Measurements from ENCODE around the gene GPN3. TPM values are rescaled to one million over a fixed set of nuclear protein-coding genes. Genes with fewer than 3 reads are reported as not detected.

The GPN3 gene
- total and polyA plus RNA-seq, 2 donors (not counting 1 experiment from before 2014, with no cell fraction given): 6.7 to 13.4 TPM

DNA sequence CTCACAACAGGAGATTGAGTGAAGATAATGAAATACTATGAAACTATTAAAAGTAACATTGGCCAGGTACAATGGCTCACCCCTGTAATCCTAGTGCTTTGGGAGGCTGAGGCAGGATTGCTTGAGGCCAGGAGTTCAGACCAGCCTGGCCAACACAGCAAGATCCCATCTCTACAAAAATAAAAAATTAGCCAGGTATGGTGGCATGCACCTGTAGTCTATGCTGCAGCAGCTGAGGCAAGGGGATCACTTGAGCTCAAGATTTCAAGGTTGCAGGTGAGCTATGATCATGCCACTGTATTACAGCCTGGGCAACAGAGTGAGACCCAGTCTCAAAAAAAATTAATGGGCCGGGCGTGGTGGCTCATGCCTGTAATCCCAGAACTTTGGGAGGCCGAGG lies 48.9 kb upstream of the GPN3 start:
- H3K4me3 Mint-ChIP-seq: no peak overlapping the region
- no peak overlapping the region for H3K27ac Mint-ChIP-seq
- H3K9me3 Mint-ChIP-seq (ENCODE audit: insufficient read depth): no peaks in the 10 kb centered on the region
- H3K27ac ChIP-seq (ENCODE audit: low read length in 2 of 2): no peak overlapping the region
- H3K9me3 ChIP-seq (ENCODE audit: control extremely low read depth in 1 of 3, control insufficient read depth in 2 of 3, insufficient read depth in 1 of 3, low read length in 2 of 3): no peaks in the 10 kb centered on the region
- no peaks in the 10 kb centered on the region for H3K27me3 Mint-ChIP-seq
- POLR2A ChIA-PET: no interaction called here
- intact Hi-C loops (cut with micrococcal nuclease): no loop called here
- H3K4me1 Mint-ChIP-seq: no peaks in the 10 kb centered on the region
- no peaks in the 10 kb centered on the region for H3K79me2 ChIP-seq (ENCODE audit: control insufficient read depth, insufficient read depth, low read length)
- no peak for ATAC-seq (ENCODE audit: low read depth)
- no peak overlapping the region for H2AFZ ChIP-seq (ENCODE audit: insufficient read depth, low read depth, low read length, poor library complexity, severe bottlenecking)
- H3K9ac ChIP-seq (ENCODE audit: low read length): no peak overlapping the region
- H3K36me3 ChIP-seq (replicated peaks in 1 of 2; ENCODE audit: control extremely low read depth in 1 of 2, control insufficient read depth in 1 of 2, extremely low read depth in 1 of 2, insufficient read depth in 2 of 2, low read length in 1 of 2): no peaks in the 10 kb centered on the region
- H3K4me3 ChIP-seq (ENCODE audit: control extremely low read depth in 1 of 5, extremely low read depth in 1 of 5, insufficient read depth in 1 of 5, low read depth in 2 of 5, low read length in 4 of 5): no peak overlapping the region
- no peaks in the 10 kb centered on the region for H3K27me3 ChIP-seq (replicated peaks in 1 of 4; ENCODE audit: control extremely low read depth in 1 of 4, control insufficient read depth in 3 of 4, insufficient read depth in 4 of 4, low read length in 3 of 4)
- WGBS (ENCODE audit: insufficient coverage): 96% methylated on average over 3 of the region's 3 CpGs
- no peak for DNase-seq
- no peaks in the 10 kb centered on the region for H4K20me1 ChIP-seq (ENCODE audit: control insufficient read depth, insufficient read depth, low read length, poor library complexity, severe bottlenecking)
- H3K4me1 ChIP-seq (ENCODE audit: control insufficient read depth in 2 of 2, insufficient read depth in 2 of 2, low read length in 2 of 2): no peaks in the 10 kb centered on the region
- no peak overlapping the region for H3K4me2 ChIP-seq (replicated peaks; ENCODE audit: low read depth, low read length, poor library complexity, severe bottlenecking)
- CTCF ChIA-PET: interaction anchor here (8.2 kb wide), 1 partner anchor 83 kb away, joined by 138 read pairs; no protein-coding TSS in a partner anchor
- no peak for TF ChIP-seq EZH2 (IDR thresholded peaks at IDR 0.05; ENCODE audit: borderline replicate concordance, insufficient read depth, low read depth, low read length, poor library complexity, severe bottlenecking)
- TF ChIP-seq, protein P1, sequence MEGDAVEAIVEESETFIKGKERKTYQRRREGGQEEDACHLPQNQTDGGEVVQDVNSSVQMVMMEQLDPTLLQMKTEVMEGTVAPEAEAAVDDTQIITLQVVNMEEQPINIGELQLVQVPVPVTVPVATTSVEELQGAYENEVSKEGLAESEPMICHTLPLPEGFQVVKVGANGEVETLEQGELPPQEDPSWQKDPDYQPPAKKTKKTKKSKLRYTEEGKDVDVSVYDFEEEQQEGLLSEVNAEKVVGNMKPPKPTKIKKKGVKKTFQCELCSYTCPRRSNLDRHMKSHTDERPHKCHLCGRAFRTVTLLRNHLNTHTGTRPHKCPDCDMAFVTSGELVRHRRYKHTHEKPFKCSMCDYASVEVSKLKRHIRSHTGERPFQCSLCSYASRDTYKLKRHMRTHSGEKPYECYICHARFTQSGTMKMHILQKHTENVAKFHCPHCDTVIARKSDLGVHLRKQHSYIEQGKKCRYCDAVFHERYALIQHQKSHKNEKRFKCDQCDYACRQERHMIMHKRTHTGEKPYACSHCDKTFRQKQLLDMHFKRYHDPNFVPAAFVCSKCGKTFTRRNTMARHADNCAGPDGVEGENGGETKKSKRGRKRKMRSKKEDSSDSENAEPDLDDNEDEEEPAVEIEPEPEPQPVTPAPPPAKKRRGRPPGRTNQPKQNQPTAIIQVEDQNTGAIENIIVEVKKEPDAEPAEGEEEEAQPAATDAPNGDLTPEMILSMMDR (IDR thresholded peaks at IDR 0.05): no peak

DNA sequence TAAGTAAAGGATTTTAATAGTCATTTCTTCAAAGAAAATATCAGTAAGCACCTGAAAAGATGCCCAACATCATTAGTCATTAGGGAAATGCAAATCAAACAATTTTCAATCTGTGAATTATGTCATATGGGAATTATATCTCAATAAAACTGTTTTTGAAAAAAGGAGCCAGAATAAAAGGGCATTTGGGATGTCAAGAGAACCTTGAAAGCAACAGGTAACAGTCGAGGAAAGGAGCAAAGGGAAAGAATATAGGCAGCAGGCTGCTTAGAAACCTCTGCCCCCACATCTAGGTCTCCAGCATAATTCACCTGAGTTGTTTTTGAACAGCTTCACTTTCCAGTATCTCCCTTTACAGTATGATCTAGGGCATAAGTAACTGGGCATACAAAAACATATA lies 46.3 kb upstream of the GPN3 start:
- Mint-ChIP-seq H3K4me1 (no peaks in the 10 kb centered on the region), H3K4me3 (no peak overlapping the region), H3K9me3 (ENCODE audit: insufficient read depth) (no peaks in the 10 kb centered on the region), H3K27me3 (no peaks in the 10 kb centered on the region), H3K27ac (no peak overlapping the region)
- TF ChIP-seq, protein P1 (IDR thresholded peaks at IDR 0.05): no peak
- TF ChIP-seq EZH2 (IDR thresholded peaks at IDR 0.05; ENCODE audit: borderline replicate concordance, insufficient read depth, low read depth, low read length, poor library complexity, severe bottlenecking): no peak
- intact Hi-C loops (cut with micrococcal nuclease): no loop called here
- H3K4me1 ChIP-seq (ENCODE audit: control insufficient read depth in 2 of 2, insufficient read depth in 2 of 2, low read length in 2 of 2): no peaks in the 10 kb centered on the region
- no peak overlapping the region for H2AFZ ChIP-seq (ENCODE audit: insufficient read depth, low read depth, low read length, poor library complexity, severe bottlenecking)
- H3K27ac ChIP-seq (ENCODE audit: low read length in 2 of 2): no peak overlapping the region
- H3K9ac ChIP-seq (ENCODE audit: low read length): no peak overlapping the region
- no peaks in the 10 kb centered on the region for H3K79me2 ChIP-seq (ENCODE audit: control insufficient read depth, insufficient read depth, low read length)
- H3K36me3 ChIP-seq (replicated peaks in 1 of 2; ENCODE audit: control extremely low read depth in 1 of 2, control insufficient read depth in 1 of 2, extremely low read depth in 1 of 2, insufficient read depth in 2 of 2, low read length in 1 of 2): no peaks in the 10 kb centered on the region
- CTCF ChIA-PET: interaction anchor here (0.6 to 8.2 kb wide), 10 partner anchors 19 to 368 kb away, joined by 3 to 138 read pairs (median 4); partner anchors contain the start of gene ARPC3
- POLR2A ChIA-PET: no interaction called here
- H3K9me3 ChIP-seq (ENCODE audit: control extremely low read depth in 1 of 3, control insufficient read depth in 2 of 3, insufficient read depth in 1 of 3, low read length in 2 of 3): no peaks in the 10 kb centered on the region
- ATAC-seq (ENCODE audit: low read depth): no peak
- no peak overlapping the region for H3K4me3 ChIP-seq (ENCODE audit: control extremely low read depth in 1 of 5, extremely low read depth in 1 of 5, insufficient read depth in 1 of 5, low read depth in 2 of 5, low read length in 4 of 5)
- WGBS (ENCODE audit: insufficient coverage): no CpG with 5 or more reads among the region's 1 CpG
- H3K4me2 ChIP-seq (replicated peaks; ENCODE audit: low read depth, low read length, poor library complexity, severe bottlenecking): no peak overlapping the region
- DNase-seq: no peak
- no peaks in the 10 kb centered on the region for H4K20me1 ChIP-seq (ENCODE audit: control insufficient read depth, insufficient read depth, low read length, poor library complexity, severe bottlenecking)
- H3K27me3 ChIP-seq (replicated peaks in 1 of 4; ENCODE audit: control extremely low read depth in 1 of 4, control insufficient read depth in 3 of 4, insufficient read depth in 4 of 4, low read length in 3 of 4): no peaks in the 10 kb centered on the region
